ENCODE measurements around the gene OR5AN1. TPM values are rescaled to one million over a fixed set of nuclear protein-coding genes. Genes with fewer than 3 reads are reported as not detected.

OR5AN1 gene
- total and polyA plus RNA-seq, 2 of the 8 experiments (the other 6 are each of a cell fraction or from before 2014, with no cell fraction given) = not detected

- 92% methylated on average over 4 of the region's 4 CpGs; no CpG with 5 or more reads in 1 of the 2 experiments for WGBS, 2 experiments (ENCODE audit: extremely low coverage in 1 of 2, insufficient coverage in 1 of 2, insufficient read length in 1 of 2, insufficient replicate concordance in 2 of 2, low coverage in 1 of 2, low lambda C conversion rate in 2 of 2, missing lambda C conversion rate in 1 of 2)
Measured at GRCh38 chr11:59355226-59355625, 3.5 kb upstream of the OR5AN1 start.

More at GRCh38 chr11:59355226-59355625, 3.5 kb upstream of the OR5AN1 start:
- H2BK120ac ChIP-seq (replicated peaks; ENCODE audit: low read depth, low read length) = no peak overlapping the region
- no peak overlapping the region for H2BK20ac ChIP-seq (ENCODE audit: low read length)
- POLR2A ChIA-PET (ENCODE audit: partially characterized antibody) = no interaction called here
- no peak overlapping the region for H3K9ac ChIP-seq (replicated peaks in 1 of 4; ENCODE audit: extremely low read depth in 1 of 4, low read depth in 3 of 4, low read length in 3 of 4)
- FAIRE-seq = no peak
- no peak overlapping the region for H2AFZ ChIP-seq (ENCODE audit: low read length)
- H3K4ac ChIP-seq (replicated peaks; ENCODE audit: insufficient read length, low read depth, low read length) = no peak overlapping the region
- H3K79me1 ChIP-seq (ENCODE audit: low read depth, low read length) = no peaks in the 10 kb centered on the region
- H4K8ac ChIP-seq (ENCODE audit: extremely low read depth, insufficient read depth, low read length) = peak overlapping the region; percentile 81
- no peak overlapping the region for H3K23ac ChIP-seq (ENCODE audit: insufficient read length)
- H3K9me3 ChIP-seq (ENCODE audit: insufficient read depth in 2 of 2, low read depth in 1 of 2, low read length in 1 of 2) = peaks cover 7 to 14% of the 10 kb centered on the region in 2 experiments; a peak in 1 of 4 replicates
- H2BK15ac ChIP-seq (ENCODE audit: low read length) = no peak overlapping the region
- no peaks in the 10 kb centered on the region for H3K36me3 ChIP-seq (ENCODE audit: control insufficient read depth in 2 of 4, insufficient read depth in 4 of 4, low read length in 3 of 4)
- no peak overlapping the region for H3K14ac ChIP-seq (ENCODE audit: insufficient read length)
- no peak overlapping the region for H4K5ac ChIP-seq (ENCODE audit: insufficient read length, low read depth, low read length)
- H3K27me3 ChIP-seq (replicated peaks in 1 of 4; ENCODE audit: control insufficient read depth in 3 of 4, extremely low read depth in 1 of 4, insufficient read depth in 3 of 4, low read length in 3 of 4) = no peaks in the 10 kb centered on the region
- no peaks in the 10 kb centered on the region for H3K4me1 ChIP-seq (replicated peaks in 1 of 4; ENCODE audit: control insufficient read depth in 3 of 4, insufficient read depth in 4 of 4, low read length in 3 of 4)
- H2BK12ac ChIP-seq (ENCODE audit: low read depth, low read length) = no peak overlapping the region
- H4K91ac ChIP-seq (replicated peaks; ENCODE audit: insufficient read length, low read length) = no peak overlapping the region
- no peak for TF ChIP-seq SRF (IDR thresholded peaks at IDR 0.05; ENCODE audit: low read depth, low read length)
- TF ChIP-seq RBBP5 (IDR thresholded peaks at IDR 0.05; ENCODE audit: borderline replicate concordance, low read depth, low read length) = no peak
- H3K79me2 ChIP-seq (ENCODE audit: control insufficient read depth in 1 of 2, insufficient read depth in 2 of 2, low read length in 2 of 2) = no peaks in the 10 kb centered on the region
- H2BK5ac ChIP-seq (ENCODE audit: low read depth, low read length) = no peak overlapping the region
- H3K18ac ChIP-seq (ENCODE audit: extremely low read depth, low read length) = no peak overlapping the region
- H3K56ac ChIP-seq (replicated peaks; ENCODE audit: insufficient read length, low read depth, low read length) = no peak overlapping the region
- H3K4me2 ChIP-seq (ENCODE audit: insufficient read depth in 1 of 2, low read depth in 2 of 2, low read length in 2 of 2) = no peak overlapping the region
- H2AK5ac ChIP-seq (ENCODE audit: low read depth, low read length) = no peak overlapping the region
- H3K27ac ChIP-seq (ENCODE audit: low read depth, low read length) = no peak overlapping the region
- no peak overlapping the region for H3K4me3 ChIP-seq (ENCODE audit: extremely low read depth in 1 of 4, insufficient read depth in 2 of 4, low read depth in 3 of 4, low read length in 4 of 4)
- DNase-seq (ENCODE audit: low read depth in 1 of 2, low spot score in 2 of 2) = no peak
- H3K23me2 ChIP-seq (ENCODE audit: low read depth, low read length) = no peaks in the 10 kb centered on the region
- H4K20me1 ChIP-seq (replicated peaks in 1 of 2; ENCODE audit: control insufficient read depth in 1 of 2, insufficient read depth in 2 of 2, low read length in 2 of 2) = no peaks in the 10 kb centered on the region
- CTCF ChIA-PET (ENCODE audit: partially characterized antibody) = no interaction called here

Data from H1 (cell line).